HL-60 (cell line): Measurements from ENCODE around the gene LRRC61.

Experiments used
- POLR2AphosphoS5 ChIP-seq: IDR thresholded peaks from 2 replicates; pipeline ENCODE4 v1.6.1; 2012; ENCODE audit warnings: low read depth
- TF ChIP-seq, protein P1 (sequence below): IDR thresholded peaks from one replicate; pipeline ENCODE4 v1.5.1; 2011; ENCODE audit warnings: low read length, control low read depth, inconsistent platforms; ENCODE audit not compliant: insufficient read depth

DNA sequence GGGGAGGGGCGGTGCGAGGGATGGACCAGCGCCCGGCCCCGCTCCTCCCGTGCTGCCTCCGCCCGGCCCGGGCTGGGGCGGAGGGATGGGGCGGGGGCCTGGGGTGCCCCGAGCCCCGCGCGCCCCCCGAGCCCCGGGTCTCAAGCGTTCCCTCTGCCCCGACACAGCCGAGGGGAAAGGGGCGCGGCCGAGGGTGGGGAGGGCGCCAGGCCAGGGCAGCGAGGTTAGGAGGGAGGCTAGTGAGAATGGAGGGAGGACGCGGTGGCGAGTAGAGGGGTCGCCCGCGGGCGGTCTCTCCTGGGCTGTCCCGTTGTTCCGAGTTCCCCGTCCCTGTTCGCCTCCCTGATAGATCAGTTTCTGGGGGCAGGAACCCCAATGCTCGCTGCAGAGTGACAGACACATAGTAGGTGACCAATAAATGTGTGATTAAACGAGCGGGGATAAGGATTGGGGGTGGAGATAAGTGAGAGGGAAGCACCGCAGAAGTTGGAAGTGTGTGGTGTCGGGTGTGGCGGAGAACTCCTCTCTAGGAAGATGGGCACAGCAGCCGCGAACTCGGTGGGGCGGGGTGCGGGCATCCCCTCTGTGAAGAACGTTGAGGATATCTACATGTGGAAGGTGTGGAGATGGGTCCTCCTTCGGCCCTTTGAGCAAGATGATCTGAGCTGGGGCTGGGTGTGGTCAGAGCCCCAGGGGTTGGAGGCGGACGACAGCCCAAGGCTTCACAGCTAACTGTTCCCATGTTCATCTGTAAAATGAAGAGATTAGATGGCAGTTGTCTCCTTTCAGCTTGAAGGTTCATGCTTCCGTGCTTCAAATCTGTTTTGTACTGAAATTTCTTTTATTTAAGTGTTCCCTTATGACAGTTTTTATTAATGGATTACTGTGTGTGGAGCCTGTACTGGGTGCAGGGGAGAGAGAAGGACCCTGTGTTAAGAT lies 56.6 kb downstream of the LRRC61 start:
- TF ChIP-seq, protein P1, sequence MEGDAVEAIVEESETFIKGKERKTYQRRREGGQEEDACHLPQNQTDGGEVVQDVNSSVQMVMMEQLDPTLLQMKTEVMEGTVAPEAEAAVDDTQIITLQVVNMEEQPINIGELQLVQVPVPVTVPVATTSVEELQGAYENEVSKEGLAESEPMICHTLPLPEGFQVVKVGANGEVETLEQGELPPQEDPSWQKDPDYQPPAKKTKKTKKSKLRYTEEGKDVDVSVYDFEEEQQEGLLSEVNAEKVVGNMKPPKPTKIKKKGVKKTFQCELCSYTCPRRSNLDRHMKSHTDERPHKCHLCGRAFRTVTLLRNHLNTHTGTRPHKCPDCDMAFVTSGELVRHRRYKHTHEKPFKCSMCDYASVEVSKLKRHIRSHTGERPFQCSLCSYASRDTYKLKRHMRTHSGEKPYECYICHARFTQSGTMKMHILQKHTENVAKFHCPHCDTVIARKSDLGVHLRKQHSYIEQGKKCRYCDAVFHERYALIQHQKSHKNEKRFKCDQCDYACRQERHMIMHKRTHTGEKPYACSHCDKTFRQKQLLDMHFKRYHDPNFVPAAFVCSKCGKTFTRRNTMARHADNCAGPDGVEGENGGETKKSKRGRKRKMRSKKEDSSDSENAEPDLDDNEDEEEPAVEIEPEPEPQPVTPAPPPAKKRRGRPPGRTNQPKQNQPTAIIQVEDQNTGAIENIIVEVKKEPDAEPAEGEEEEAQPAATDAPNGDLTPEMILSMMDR = no peak
- TF ChIP-seq POLR2AphosphoS5 = no peak; the same call in 1 of the 2 replicates
